IMR-90 (cell line): ENCODE data around the gene IFIT2.

ENCODE experiments used
- MXI1 ChIP-seq: IDR thresholded peaks from 2 replicates; pipeline ENCODE4 v1.6.1; 2012; ENCODE audit warnings: low read depth, mild to moderate bottlenecking, low read length, moderate library complexity, borderline replicate concordance
- NFE2L2 ChIP-seq: fragments of 150-350 bp; IDR thresholded peaks from 2 replicates; pipeline ENCODE4 v1.6.1; 2016; ENCODE audit warnings: low read depth, mild to moderate bottlenecking, low read length
- RAD21 ChIP-seq: IDR thresholded peaks from 2 replicates; pipeline ENCODE4 v1.6.1; 2012; ENCODE audit warnings: low read length, improper control_type of control experiment
- TF ChIP-seq, protein P1 (sequence below): conservative IDR thresholded peaks from 2 replicates; pipeline ENCODE4 v1.5.1; 2012; ENCODE audit warnings: mild to moderate bottlenecking, low read depth, low read length, improper control_type of control experiment

DNA sequence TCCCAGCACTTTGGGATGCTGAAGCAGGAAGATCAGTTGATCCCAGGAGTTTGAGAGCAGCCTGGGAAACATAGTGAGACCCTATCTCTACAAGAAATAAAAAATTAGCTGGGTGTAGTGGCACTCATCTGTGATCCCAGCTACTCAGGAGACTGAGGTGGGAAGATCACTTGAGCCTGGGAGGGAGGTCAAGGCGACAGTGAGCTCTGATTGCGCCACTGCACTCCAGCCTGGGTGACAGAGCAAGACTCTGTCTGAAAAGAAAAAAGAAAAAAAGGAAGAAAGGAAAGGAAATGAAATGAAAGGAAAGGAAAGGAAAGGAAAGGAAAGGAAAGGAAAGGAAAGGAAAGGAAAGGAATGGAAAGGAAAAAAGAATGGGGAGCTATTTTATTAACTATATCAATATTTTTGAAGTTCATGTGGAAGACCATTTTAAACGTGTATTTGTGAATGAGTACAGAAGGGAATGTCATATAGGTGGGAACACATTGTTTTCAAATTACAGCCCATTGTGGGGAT lies 7.1 kb upstream of the IFIT2 start:
- TF ChIP-seq NFE2L2 (no peak), MXI1 (no peak), RAD21 (no peak)
- TF ChIP-seq, protein P1, sequence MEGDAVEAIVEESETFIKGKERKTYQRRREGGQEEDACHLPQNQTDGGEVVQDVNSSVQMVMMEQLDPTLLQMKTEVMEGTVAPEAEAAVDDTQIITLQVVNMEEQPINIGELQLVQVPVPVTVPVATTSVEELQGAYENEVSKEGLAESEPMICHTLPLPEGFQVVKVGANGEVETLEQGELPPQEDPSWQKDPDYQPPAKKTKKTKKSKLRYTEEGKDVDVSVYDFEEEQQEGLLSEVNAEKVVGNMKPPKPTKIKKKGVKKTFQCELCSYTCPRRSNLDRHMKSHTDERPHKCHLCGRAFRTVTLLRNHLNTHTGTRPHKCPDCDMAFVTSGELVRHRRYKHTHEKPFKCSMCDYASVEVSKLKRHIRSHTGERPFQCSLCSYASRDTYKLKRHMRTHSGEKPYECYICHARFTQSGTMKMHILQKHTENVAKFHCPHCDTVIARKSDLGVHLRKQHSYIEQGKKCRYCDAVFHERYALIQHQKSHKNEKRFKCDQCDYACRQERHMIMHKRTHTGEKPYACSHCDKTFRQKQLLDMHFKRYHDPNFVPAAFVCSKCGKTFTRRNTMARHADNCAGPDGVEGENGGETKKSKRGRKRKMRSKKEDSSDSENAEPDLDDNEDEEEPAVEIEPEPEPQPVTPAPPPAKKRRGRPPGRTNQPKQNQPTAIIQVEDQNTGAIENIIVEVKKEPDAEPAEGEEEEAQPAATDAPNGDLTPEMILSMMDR: no peak
